ACHN (cell line): ENCODE results near the gene SOCS2.
A peak's percentile ranks its signal among the peaks of the same experiment; 100 is the strongest.
"Not testable (repeated sequence)": the region's sequence is repeated elsewhere in the genome, so short reads cannot be mapped to it uniquely, and the experiment has no call there.

Source experiments
- DNase-seq: peaks from one replicate; pipeline ENCODE4 v3.0.0-alpha.2; 2015
- in situ Hi-C: cut with HindIII; loops from 2 replicates; pipeline ENCODE4 v1.10.0; 2017; ENCODE audit warnings: low sequenced_read_pairs, low pct_ligation_motif_present, low pct_unique_long_range_greater_than_20kb

The SOCS2 gene

GRCh38 chr12:93571925-93572711 lies at the start of gene SOCS2:
TSS of gene SOCS2 (plus strand) at chr12:93572675. CDS start at chr12:93572898, 223 bp downstream.
- in situ Hi-C loops: no loop called here

GRCh38 chr12:93524386-93525133 lies 47.9 kb upstream of the SOCS2 start:
- no peak for DNase-seq
- in situ Hi-C loops: loop anchor here (25.0 kb wide), 1 partner anchor 588 kb away; no protein-coding TSS in a partner anchor

More at GRCh38 chr12:93571925-93572711, at the start of gene SOCS2:
- DNase-seq: peak; percentile 67

DNA sequence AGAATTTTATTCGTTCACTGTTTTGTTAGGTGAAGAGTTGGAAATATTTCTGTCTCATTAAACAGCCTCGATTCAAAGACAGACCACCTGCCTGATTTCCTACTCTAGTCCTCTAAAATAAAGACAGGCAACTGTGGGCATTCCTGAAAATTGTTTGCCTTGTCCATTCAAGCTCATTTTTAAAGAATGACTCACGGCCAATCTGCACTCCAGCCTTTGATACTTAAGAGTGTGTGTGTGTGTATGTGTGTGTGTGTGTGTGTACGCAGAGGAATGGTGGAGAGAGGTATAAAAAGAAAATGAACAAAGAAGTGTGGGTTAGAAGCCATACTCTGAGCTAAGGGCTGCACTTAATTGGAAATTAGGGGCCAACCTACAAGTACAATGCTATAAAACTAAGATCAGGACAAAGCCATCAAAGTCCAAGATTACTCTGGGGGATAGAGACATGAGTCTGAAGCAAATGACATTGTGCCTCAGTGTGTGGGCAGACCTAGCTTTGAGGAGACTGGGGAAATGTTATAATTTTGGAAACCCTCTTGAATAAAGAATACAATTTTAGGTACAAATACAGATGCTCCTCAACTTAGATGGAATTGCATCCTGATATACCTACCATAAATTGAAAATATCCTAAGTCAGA lies 45.6 kb upstream of the SOCS2 start:
- in situ Hi-C loops: loop anchor here (25.0 kb wide), 1 partner anchor 585 kb away; no protein-coding TSS in a partner anchor
- DNase-seq: peak; percentile 94

DNA sequence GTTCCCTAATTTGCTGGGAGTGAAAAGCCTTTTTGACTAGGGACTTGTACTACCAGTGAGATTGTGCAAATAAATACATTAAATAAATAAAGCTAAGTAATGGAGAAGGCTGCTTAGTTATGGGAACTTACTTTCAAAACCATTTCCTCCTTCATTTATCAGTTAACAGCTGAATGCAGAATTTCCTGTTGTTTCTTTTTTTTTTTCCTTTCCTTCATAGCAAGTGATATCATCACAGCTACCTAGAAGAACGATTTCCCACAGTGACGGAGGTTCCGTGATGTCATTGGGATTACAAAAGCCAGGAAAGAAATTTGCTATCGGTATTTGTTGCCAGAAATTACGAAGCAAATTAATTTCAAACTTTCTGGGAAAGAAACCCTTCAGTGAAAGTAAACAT lies 42.1 kb upstream of the SOCS2 start:
- in situ Hi-C loops: loop anchor here (25.0 kb wide), 1 partner anchor 582 kb away; no protein-coding TSS in a partner anchor
- no peak for DNase-seq

DNA sequence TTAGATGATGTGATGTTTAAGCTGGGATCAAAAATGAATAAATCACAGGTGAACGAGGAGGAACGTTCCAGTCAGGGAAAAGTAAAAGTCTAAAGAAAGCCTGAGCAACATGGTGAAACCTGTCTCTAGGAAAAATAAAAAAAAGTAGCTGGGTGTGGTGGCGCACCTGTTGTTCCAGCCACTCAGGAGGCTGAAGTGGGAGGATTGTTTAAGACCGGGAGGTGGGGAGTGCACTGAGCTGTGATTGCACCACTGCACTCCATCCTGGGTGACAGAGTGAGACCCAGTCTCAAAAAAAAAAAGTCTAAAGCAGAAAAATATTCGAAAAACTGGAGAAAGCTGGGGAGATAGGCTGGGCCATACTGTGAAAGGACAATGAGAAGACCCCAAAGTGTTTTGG lies 39.2 kb upstream of the SOCS2 start:
- in situ Hi-C loops: loop anchor here (25.0 kb wide), 1 partner anchor 579 kb away; no protein-coding TSS in a partner anchor
- no peak for DNase-seq

- in situ Hi-C loops: loop anchor here (25.0 kb wide), 1 partner anchor 576 kb away; no protein-coding TSS in a partner anchor
- no peak for DNase-seq
Observed at GRCh38 chr12:93536111-93536765, 36.2 kb upstream of the SOCS2 start.

GRCh38 chr12:93536766-93537488 lies 35.5 kb upstream of the SOCS2 start:
- in situ Hi-C loops: loop anchor here (25.0 kb wide), 1 partner anchor 575 kb away; no protein-coding TSS in a partner anchor
- DNase-seq: no peak

DNA sequence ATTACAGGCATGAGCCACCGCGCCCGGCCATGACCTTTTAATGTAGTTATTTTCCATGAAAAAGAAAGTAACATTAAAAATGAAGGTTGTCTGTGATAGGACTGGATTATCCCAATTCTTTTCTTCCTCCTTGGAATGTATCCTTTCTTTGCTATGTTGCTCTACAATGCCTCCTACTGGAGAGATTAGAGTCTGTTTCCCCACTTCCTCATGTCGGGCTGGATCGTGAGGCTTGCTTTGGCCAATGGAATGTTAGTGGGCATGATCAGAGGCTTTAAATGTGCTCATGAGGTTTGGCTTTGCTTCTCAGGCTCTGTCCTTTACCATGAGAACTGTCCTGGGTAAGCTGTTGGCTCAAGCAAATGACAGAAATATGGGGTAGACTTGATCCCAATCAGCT lies 34.7 kb upstream of the SOCS2 start:
- no peak for DNase-seq

DNA sequence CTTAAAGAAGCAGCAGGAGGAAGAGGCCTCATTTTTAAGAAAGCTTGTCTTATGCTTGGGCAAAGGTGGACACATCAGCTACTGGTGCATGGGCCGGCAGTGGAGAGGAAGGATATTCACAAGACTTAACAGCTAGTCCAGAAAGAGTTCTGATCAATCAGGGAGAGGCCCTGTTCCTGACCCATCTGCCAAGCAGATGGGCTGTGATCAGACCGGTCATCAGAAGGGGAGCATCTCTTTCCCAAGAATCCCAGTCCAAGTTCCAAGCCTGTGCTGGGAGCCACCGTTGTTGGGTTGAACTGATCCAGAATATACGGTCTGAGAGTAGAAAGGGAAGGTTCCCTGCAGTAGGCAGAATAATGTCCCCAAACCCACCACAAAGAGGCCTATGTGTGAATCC lies 32.7 kb upstream of the SOCS2 start:
- DNase-seq: no peak
- in situ Hi-C loops: loop anchor here (25.0 kb wide), 1 partner anchor 572 kb away; no protein-coding TSS in a partner anchor

More for the DNA sequence above, 34.7 kb upstream of the SOCS2 start:
- in situ Hi-C loops: loop anchor here (25.0 kb wide), 1 partner anchor 575 kb away; no protein-coding TSS in a partner anchor

DNA sequence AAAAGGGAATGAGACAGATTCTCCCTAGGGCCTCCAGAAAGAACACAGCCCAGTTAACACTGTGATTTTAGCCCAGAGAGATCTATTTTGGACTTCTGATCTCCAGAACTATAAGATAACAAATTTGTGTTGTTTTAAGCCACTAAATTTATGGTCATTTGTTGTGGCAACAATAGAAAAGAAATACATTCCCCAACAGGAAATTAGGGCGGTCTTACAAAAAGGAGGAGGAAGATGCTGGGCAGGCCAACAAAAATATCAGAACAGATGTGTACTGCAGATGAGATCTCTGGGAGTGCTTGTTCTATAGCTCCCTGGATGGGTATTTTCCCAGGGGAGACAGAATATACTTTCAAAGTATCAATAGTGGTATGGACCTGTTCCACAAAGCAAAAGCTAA lies 32.0 kb upstream of the SOCS2 start:
- no peak for DNase-seq
- in situ Hi-C loops: loop anchor here (25.0 kb wide), 1 partner anchor 572 kb away; no protein-coding TSS in a partner anchor

GRCh38 chr12:93541578-93542225 lies 30.8 kb upstream of the SOCS2 start:
- DNase-seq: no peak
- in situ Hi-C loops: loop anchor here (25.0 kb wide), 1 partner anchor 571 kb away; no protein-coding TSS in a partner anchor

- no peak for DNase-seq
- in situ Hi-C loops: loop anchor here (25.0 kb wide), 1 partner anchor 565 kb away; no protein-coding TSS in a partner anchor
Observed at GRCh38 chr12:93547778-93548177, 24.7 kb upstream of the SOCS2 start.

DNA sequence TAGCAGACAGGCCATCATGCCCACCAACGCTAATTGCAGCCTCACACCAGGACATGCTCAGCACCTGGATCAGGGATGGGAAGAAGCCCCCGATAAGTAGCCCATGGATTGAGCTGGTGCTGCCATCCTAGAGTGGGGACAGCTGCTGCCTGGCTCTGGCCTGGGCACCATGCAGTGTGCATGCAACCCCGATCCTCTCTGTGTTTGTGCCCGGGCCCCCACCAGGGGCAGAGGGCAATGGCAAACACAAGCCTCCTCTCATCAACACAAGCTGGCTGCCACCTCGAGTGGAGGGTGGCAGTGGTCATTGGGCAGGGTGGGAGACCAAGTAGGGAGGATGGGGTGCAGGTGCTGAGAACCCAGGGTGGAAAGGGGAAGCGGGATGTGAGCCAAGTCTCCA lies 23.3 kb upstream of the SOCS2 start:
- DNase-seq: no peak
- in situ Hi-C loops: loop anchor here (25.0 kb wide), 1 partner anchor 563 kb away; no protein-coding TSS in a partner anchor

DNA sequence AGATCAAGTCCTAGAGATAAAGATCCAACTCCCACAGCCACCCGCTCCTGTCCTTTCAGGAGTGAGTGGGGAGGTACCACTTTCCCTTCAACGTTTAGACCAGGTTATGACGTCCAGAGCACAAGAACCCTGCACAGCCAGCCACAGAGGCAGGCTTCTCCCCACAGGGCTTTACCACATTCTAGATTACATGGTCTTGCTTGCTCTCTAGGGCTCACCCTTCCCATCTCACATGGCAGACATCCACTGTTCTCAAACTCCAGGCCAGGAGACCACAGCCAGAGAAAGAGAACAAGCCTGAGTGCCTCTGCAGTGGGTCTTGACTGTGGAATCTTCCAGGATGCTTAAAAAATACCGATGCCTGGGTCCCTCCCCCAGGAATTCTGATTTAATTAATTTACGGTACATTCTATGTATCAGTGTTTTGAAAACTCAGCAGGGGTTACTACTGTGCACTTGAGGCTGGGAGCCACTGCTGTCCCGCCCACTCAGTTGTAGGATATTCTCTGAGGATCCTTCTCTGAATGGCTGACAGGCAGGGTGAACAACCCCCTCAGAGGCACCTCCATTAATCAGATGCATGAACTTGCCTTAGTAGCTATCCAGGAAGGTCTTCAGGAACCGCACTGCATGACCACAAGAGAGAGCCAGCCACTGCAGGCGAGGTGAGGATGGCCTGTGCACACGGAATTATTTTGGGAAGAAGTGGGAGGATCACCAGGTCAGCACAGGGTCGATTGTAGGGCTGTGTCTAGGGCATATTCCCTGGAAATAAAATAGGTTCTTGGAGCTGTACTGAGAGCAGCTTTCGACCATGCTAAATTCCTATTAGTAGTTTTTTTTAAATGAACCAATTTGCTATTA lies 21.5 kb upstream of the SOCS2 start:
- DNase-seq: no peak

GRCh38 chr12:93552427-93552826 lies 20.0 kb upstream of the SOCS2 start:
- no peak for DNase-seq

More for the DNA sequence above, 21.5 kb upstream of the SOCS2 start:
- in situ Hi-C loops: no loop called here

GRCh38 chr12:93557879-93558278 lies 14.6 kb upstream of the SOCS2 start:
- DNase-seq, in situ Hi-C loops: not testable (repeated sequence)

More at GRCh38 chr12:93552427-93552826, 20.0 kb upstream of the SOCS2 start:
- in situ Hi-C loops: no loop called here
